ELF-1 (cell line): Measurements from ENCODE around the gene BCAS1.
A peak's percentile ranks its signal among the peaks of the same experiment; 100 is the strongest.

ENCODE experiments used
- DNase-seq: peaks from one replicate; pipeline ENCODE4 v3.0.0-alpha.2; 2016; ENCODE audit warnings: low read depth, low spot score

BCAS1 gene

DNA sequence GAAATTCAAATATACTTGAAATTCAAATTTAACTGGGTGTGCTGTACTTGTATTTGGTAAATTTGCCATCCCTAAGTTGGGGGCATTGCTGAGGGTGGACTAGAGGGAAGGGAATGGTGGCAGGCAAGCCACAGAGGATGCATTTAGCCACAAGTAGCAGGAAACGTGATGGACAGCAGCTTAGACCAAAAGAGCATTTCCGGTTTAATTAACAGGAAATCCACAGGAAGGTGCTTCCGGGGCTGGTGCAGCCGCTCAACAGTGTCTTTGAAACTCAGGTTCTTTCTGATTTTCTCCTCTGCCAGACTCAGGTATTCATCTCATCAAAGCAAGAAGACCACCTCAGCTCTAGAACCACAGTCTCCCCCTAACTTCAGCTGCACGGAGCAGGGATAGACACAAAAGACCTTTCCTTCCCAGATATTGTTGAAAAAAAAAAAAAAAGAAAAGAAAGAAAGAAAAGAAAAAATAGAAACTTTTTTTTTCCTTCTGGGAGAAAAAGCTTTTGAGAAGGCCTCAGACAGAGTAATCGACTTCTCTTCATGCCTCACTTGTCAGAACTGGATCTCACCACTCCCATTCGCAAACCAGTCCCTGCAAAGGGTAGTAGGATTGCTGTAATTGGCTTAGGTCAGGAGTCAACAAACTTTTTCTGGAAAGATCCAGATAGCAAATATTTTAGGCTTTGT lies 8.0 kb upstream of the BCAS1 start:
- DNase-seq: no peak

DNA sequence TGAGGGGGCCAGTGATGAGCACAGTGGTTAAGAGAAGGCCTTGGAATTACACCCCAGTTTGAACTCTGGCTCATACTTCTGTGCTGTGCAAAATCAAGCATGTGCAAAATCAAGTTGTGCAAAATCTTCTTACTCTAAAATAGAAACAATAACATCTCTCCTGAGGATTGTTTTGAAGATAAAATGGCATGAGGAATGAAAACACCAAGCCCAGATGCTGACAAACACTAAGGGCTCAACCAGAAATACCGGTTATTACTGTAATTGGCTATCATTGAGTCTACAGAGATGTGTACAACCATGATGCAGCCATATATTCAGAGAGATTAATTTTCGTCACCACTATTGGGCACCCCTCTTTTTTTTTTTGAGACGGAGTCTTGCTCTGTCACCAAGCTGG lies 5.9 kb upstream of the BCAS1 start:
- no peak for DNase-seq

DNA sequence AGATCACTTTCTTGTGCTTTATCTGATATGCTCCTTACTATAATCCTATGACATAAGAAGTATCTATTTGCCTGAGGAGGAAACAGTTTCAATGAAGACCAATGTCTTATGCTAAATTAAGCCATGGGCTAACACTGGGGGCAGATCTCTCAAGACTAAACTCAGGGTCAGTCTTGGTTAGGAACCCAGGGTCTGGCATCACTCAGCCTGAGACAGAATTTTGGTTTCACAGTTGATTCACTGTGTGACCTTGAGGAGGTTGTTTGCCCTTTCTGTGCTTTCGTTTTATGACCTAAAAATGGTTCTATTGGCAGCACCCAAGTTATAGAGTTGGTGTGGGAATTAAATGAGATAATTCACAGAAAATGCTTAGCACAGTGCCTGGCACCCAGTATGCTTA lies 4.9 kb upstream of the BCAS1 start:
- DNase-seq: no peak

DNA sequence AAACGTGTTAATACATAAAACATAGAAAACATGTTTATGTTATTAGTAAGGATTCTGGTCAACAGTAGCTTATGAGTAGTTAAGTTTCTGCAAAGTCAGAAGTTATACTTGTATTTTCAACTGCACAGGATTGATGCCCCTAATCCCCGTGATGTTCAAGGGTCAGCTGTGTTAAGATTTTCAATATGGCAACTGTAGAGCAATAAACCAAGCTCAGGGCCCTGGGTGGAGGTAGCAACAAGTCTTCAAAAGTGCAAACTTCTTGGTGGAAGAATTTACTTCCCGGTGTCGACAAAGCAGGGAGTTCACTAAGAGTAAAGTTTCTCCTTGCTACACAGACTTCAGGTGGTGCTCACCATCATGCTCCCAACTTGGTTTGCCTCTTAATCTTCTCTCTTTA lies 4.1 kb upstream of the BCAS1 start:
- no peak for DNase-seq

DNA sequence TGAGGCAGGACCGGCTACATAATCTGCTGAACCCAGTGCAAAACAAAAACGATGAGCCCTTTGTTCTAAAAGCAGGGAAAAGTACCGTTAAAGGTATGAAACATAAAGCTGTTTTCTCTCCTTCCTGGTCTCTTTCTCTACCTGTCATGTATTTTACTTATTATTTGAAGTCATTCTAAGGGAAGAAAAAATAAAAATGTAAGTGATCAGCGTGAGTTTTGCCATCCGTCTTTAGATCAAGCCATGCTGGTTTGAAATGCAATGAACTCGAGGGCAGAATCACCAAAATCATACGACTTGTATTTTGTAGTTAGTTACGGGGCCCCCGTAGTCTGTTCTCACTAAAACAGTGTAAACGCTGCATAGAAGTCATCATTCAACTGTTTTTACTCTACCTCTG lies 2.9 kb upstream of the BCAS1 start:
- DNase-seq: no peak

DNA sequence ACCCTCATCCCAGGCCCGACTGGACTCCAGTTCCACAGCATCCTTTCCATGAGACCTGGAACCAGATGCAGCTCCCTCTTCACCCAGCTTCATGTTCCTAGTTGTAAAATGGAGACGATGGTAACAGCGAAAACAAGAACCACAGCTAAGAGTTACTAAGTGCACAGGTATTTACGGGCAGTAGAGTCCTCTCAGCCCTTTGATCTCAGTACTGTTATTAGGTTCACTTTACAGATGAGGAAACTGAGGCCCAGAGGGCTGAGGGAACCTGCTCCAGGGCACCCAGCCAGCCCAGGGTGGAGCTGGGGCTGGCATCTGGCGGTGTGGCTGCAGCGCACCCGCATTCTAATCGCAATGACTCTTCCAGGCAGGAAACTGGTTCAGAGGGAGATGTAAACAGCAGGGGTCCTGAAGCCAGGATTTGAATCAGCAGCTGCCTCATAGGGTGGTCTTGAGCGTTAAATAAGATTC lies 858 bp downstream of the BCAS1 start:
- DNase-seq: peak; percentile 39

DNA sequence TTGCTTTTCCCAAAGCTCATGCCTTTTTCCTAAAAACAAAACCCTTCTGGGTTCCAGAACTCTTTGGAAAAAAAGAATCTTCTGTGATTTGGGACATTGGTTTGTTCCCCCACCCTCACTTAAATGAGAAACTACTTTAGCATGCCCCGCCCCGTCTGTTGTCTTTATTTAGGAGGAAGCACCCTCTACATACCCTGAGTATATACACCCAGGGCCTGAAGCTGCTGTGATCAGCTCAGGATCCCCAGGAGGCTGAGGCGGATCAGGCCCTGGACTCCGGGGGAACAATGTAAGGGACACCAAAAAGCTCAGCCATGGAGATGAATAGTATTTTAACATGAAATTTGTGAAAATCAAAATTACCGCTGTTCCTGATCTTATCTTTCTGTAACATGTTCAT lies 1.4 kb downstream of the BCAS1 start:
- DNase-seq: no peak

DNA sequence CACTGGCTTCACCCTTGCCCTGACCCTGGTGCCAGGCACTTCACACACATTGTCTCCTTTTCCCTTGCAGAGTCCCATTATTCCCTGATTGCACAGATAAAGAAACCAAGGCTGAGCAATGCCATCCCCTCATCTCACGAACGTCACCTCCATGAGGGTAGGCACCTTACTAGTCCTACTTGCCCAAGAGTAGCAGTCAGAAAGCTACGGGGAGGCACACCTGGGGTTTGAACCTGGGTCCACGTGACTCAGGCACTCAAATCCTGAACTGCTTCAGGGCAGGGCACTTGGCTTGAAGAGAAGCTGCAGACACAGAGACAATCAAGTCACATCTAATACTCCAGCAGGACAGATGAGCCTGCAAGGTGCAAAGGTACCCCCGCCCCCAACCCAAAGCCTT lies 1.9 kb downstream of the BCAS1 start:
- DNase-seq: no peak

DNA sequence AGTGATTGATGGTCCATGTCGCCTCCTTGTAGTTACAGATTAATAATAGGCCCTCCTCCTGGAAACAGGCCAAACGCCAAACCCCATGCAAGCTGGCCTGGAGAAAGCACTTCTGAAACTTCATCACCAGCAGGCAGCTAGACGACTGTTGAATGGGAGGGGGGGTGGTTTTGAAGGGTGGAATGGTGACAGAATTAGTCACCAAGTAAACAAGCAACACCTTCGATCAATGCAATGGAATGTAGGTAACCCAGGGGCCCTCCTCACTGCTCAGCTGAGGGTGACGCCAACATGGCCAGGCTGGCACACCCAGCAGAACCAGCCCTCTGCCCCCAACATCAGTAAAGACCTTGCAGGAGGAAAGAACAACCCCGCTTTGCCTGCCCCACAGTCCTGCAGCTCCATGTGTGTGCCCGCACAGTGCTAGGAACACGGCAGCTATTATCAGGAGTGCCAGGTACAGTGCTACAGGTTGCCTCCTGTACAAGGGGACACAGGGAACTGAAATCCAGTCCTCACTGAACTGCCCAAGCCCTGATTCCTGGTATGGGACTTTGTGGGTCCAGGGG lies 2.7 kb downstream of the BCAS1 start:
- peak; percentile 43 for DNase-seq

DNA sequence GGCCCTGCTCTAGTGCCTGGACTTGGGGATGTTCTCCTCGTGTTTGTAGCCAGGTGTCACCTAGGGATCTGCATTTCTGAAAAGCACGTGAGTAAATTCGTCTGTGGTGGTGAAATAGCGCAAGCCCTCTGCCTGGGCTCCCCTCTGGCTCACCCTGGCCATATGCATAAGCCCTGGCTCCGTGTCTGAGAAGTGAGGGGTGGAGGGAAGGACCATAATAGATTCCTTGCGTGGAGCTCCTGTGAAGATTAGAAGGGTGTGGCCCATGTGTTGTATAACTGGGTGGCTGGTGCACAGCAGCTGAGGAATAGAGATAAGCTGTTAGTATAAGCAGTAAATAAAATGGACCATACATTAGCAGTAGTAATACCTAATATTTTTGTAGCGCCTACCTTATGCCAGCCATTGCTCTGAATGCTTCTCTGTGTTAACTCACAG lies 4.8 kb downstream of the BCAS1 start:
- DNase-seq: no peak

DNA sequence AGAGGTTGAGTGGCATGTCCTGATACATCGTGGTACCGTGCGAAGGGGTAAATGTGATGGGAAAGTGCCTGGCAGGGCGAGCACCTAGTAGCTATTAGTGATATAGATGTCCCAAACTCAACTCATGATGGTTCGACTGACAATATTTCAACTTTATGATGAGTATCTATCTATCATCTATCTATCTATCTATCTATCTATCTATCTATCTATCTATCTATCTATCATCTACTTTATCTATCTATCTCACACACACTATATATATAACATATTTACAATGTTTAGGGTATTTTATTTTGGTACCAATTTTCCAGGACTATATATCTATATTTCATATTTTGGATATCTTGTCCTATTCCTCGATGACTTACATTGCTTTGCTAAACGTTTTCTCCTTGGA lies 5.5 kb downstream of the BCAS1 start:
- DNase-seq: no peak

DNA sequence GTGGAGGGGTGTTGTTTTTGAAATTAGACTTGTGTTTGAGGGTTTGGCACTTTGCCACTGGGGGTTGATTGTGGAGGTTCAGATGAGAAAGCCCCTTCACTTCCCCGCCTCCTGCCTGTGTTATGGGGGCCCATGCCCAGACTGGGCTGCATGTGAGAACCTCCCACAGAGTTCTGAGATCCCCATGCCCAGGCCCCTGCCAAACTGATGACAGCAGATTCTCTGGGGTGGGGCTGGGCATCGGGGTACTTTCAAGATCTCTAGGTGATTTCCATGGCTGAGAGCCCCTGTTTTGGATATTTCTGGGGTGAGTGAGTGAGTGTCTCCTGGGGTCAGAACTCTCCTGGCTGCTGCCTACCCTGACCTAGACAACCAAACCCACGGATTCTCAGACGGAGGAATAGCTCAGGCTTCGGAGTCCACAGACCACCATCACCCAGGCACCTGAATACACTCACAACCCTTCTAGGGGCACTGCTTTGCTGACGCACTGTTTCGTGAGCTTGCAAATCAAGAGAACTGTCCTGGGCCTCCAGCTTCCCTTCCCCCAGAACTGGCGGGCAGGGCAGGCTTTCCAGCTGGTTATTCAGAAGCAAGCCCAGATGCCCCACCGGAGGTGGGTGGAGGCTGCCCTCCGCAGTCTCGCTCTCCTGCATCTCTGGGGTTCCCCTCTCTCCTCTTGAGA lies 6.3 kb downstream of the BCAS1 start:
- DNase-seq: no peak

DNA sequence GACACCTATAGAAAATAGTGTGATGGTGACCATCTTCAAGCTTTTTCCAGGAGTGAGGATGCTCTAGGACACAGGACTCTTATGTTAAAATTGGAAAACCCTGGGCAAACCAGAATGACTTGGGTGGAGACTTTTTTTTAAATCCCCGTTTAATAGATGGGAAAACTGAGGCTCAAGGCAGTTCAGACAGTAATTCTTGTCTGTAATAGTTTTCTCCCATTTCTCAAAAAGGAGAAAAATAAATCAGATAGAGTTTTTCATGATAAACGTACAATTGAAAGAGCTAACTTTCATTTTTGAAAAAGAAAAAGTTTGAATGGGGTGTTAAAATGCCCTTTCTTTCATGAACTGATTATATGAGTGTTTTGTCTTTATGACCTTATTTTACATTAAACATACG lies 6.8 kb downstream of the BCAS1 start:
- no peak for DNase-seq

DNA sequence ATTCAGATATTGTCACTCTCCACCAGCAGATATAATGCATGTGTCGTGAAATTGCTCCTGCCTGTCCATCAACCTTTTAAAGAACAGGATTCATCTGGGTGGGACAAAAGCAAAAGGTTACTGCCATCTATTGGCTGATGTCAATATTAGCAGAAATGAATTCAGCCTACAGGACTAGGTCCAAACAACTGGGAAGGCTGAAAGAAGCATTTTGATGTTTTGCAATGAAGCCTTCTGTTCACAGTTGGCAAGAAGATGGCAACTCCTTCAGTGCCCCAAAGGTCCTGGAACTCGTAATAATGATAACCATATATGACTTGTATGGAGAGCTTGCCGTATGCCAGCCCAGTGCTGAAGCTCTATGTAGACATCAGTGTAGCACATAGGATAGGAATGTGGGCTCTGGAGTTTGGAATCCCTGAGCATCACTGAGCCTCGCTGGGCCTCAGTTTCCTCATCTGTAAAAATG lies 7.5 kb downstream of the BCAS1 start:
- no peak for DNase-seq

DNA sequence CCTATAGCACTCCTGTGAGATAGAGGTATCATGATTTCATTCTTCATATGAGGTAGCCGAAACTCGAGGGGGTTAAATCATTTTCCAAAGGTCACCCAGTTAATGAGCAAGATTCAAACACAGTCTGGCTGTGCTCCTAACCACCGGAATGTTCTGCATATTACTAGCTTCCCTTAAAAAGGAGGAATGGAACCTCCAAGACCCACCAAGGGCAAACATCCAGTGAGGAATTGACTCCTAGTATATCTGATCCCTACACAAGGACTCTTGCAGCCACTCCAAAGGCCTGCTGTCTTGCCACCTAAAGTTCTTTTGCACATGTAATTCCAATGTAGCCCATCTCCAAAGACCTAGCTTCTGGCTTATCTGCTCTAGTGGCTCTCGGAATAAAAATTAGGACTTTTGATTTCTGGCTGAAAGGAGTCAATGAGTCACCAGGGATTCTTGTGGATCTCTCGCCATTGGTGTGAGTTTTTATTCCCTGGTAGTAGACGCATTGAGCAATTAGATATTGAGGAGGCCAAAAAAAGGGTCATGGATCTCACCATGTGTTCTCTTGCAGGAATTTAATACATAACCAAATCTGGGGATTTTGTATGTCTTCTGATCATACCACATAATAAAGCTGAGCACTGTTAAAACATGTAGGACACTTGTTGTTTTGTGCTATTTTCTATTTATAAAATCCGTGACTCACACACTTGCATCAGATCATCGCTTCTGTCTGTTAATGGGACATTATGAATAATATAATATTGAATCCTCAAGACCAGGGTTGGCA lies 9.1 kb downstream of the BCAS1 start:
- DNase-seq: no peak

DNA sequence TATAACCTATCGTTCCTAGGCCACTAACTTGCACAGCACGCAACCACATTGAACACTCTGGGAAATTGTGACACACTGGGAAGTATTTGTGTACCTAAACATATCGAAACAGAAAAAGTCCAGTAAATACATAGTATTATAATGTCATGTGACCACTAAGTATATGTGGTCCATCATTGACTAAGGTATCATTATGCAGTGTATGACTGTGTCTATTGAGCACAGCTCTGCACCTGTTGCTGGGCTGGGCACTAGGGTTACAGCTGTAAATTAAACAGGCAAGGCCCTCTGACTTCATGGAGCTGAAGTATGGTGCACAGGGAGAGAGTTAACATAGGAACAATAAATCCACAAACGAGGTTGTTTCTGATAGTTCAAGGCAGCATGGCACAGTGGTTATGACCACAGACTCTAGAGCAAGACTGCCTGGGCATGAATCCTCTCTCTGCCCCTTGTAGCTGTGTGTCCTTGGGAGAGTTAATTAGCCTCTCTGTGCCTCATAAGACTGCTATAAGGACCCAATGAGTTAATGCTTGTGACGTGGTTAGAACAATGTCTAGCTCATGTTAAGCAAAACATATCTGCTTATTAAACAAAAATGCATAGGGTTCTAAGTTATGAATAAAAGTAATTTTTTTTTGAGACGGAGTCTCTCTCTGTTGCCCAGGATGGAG lies 10.6 kb downstream of the BCAS1 start:
- DNase-seq: no peak

DNA sequence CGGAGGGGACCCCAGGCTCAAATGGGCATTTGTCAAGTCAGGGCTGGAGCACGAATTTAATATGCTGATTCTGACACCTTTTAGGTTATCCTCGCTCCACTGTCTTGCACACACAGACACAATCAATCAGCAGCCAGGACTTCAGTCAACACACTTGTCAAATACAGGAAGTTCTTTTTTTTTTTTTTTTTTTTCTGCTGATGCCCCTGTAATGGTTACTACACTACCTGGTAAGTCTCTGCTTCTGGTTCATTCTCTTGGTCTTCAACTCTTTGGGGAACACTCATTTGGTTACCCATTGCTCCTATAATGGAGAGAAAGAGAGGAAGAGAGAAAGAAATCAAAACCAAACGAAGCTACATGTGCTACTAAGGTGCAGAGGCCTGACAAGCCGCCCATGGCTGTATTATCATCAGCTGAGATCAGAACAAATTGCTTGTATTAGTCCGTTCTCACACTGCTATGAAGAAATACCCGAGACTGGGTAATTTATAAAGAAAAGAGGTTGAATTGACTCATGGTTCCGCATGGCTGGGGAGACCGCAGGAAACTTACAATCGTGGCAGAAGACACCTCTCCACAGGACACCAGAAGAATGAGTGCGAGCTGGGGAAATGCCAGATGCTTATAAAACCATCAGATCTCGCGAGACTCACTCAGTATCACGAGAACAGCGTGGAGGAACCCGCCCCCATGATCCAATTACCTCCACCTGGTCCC lies 11.8 kb downstream of the BCAS1 start:
- DNase-seq: no peak

DNA sequence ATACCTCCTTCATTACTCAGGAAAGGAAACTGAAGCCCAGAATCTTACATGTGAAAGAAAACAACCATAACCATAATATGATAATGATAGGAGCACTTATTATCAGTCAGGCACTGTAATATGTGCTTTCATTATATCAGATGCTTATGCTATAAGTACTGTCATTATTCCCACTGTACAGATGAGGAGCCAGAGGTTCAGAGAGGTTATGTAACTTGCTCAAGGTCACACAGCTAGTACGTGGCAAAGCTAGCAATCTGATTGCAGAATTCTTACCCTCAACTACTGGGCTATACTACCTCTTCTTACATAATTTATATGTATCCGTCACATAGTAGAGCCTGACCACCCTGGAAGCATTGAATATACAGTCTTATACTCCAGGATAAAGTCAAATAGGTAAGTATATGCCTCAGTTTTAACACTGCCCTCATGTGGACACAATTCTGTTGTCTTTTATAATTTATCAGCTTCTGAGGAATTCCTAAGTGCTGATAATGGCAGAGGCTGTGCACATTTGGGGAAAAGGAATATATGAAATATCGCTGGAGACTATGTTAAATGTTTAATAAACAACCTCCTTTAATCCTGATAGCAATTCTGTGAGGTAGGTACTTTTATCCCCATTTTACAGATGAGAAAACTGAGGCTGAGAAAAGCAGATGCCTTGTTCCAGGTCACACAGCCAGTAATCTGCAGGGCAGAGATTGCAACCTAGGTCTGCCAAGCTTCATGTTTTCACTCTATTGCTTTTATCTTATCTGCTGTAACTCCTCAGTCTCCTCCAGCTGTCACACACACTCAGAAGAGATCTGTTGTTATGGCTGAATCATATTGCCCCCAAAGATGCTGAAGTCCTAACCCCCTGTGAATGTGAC lies 13.4 kb downstream of the BCAS1 start:
- no peak for DNase-seq

DNA sequence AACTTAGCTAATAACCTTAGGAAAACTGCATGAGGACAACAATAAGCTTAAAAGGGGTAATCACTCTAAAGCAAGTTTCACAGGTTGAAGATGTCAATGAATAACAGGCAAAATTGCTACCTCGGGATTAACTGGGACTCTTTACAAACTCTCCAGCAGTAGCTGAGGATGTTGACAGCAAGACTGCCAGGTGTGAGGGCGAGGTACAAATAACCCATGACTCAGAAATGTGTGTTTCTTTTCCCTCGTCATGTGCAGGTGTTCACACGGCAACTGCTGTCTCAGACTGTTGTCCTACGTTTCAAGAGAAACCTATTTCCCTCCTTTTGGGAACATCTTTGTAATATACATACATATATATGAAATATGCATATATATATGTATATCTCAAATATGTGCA lies 15.9 kb downstream of the BCAS1 start:
- DNase-seq: no peak

DNA sequence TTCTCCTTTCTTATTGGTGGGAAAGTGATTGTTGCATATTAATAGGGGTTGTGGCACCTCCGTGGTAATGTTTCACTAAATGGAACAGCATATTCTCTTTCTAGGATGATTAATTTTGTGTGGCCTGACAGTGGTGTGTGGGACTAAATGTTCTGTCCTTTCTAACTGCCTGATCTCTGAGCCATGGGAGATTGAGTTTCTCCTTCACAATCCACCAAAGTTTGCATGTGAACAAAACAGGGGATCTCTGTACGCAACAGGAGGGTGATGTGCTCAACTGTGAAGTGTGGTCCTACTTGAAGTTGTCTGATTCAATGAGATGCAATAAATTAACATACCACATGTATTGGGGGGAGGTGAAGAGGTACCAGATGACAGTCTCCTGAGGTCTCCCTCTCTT lies 19.3 kb downstream of the BCAS1 start:
- DNase-seq: no peak
